AG04450 (cell line): ENCODE data around the gene TTLL9. TPM values are rescaled to one million over a fixed set of nuclear protein-coding genes. Genes with fewer than 3 reads are reported as not detected.

Experiments used
- CTCF ChIA-PET: fragments of 300-600, 350-600 bp; formaldehyde crosslinking; extraction: SDS; loops from one replicate; lab custom pipeline; 2022; ENCODE audit warnings: antibody characterized with exemption, inconsistent platforms; lab: Charles Lee
- POLR2A ChIA-PET: fragments of 350-600 bp; formaldehyde crosslinking; extraction: SDS; loops from one replicate; lab custom pipeline; 2021; ENCODE audit warnings: antibody characterized with exemption, inconsistent platforms; lab: Yijun Ruan, JAX
- DNase-seq: peaks from one replicate; pipeline ENCODE4 v3.0.0-alpha.2; 2011; ENCODE audit warnings: low read depth, low spot score
- H3K27ac ChIP-seq: one replicate; pipeline ENCODE4 v1.5.1; 2012; ENCODE audit warnings: low read depth, low read length, control low read depth
- H3K27me3 ChIP-seq: one replicate; pipeline ENCODE4 v1.6.0; 2012; ENCODE audit warnings: low read length; ENCODE audit not compliant: control insufficient read depth, insufficient read depth
- H3K4me3 ChIP-seq: 2 replicates; pipeline ENCODE4 v1.5.1; 2011; ENCODE audit warnings: mild to moderate bottlenecking, low read depth, low read length, control low read depth
- H3K9me3 ChIP-seq: 2 replicates; pipeline ENCODE4 v1.5.1; 2012; ENCODE audit warnings: low read length; ENCODE audit not compliant: control insufficient read depth, insufficient read depth
- polyA plus RNA-seq: library from polyadenylated mRNA; depleted of rRNA; stranded (reverse); fragments of >200 nt; gene quantifications from 2 replicates; pipeline ENCODE4 v1.2.3, GENCODE V29; 2011
- TF ChIP-seq, protein P1 (sequence below): IDR thresholded peaks from 2 replicates; pipeline ENCODE4 v1.5.1; 2011; ENCODE audit warnings: low read depth, low read length, control low read depth, inconsistent platforms

TTLL9 gene
- polyA plus RNA-seq, 1 experiment: not detected

DNA sequence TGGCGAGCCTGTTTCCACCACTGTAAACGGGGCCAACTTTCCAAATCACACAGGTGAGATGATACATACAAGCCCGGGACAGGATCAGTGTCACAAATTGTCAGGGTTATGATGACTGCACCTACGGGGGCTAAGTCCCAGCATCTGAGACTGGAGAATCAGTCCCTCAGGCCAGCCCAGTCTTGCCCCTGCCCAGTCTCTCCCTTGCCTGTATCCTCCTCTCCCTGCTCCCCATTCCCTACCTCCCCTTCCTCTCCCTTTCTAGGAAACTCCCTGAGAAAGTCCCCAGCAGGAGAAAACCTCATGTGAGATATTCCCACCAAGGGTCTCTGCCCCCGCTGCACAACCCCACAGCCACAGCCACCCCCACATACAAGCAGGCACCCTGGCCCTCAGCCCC lies 26.6 kb upstream of the TTLL9 start:
- POLR2A ChIA-PET: no interaction called here
- TF ChIP-seq, protein P1, sequence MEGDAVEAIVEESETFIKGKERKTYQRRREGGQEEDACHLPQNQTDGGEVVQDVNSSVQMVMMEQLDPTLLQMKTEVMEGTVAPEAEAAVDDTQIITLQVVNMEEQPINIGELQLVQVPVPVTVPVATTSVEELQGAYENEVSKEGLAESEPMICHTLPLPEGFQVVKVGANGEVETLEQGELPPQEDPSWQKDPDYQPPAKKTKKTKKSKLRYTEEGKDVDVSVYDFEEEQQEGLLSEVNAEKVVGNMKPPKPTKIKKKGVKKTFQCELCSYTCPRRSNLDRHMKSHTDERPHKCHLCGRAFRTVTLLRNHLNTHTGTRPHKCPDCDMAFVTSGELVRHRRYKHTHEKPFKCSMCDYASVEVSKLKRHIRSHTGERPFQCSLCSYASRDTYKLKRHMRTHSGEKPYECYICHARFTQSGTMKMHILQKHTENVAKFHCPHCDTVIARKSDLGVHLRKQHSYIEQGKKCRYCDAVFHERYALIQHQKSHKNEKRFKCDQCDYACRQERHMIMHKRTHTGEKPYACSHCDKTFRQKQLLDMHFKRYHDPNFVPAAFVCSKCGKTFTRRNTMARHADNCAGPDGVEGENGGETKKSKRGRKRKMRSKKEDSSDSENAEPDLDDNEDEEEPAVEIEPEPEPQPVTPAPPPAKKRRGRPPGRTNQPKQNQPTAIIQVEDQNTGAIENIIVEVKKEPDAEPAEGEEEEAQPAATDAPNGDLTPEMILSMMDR: no peak
- Histone ChIP-seq H3K27ac (no peak overlapping the region), H3K9me3 (no peaks in the 10 kb centered on the region), H3K27me3 (peaks cover 18% of the 10 kb centered on the region), H3K4me3 (no peak overlapping the region)
- DNase-seq: no peak
- CTCF ChIA-PET: interaction anchor here (0.7 kb wide), 1 partner anchor 9 kb away, joined by 3 read pairs; no protein-coding TSS in a partner anchor

GRCh38 chr20:31844737-31845299 lies 25.6 kb upstream of the TTLL9 start:
- no peak overlapping the region for H3K27ac ChIP-seq
- ChIA-PET CTCF (interaction anchor here (0.9 to 1.2 kb wide), 2 partner anchors 11 to 21 kb away, joined by 6 to 7 read pairs; no protein-coding TSS in a partner anchor), POLR2A (no interaction called here)
- peaks cover 28% of the 10 kb centered on the region for H3K27me3 ChIP-seq
- DNase-seq: no peak
- H3K9me3 ChIP-seq: no peaks in the 10 kb centered on the region
- TF ChIP-seq, protein P1: no peak
- H3K4me3 ChIP-seq: no peak overlapping the region

DNA sequence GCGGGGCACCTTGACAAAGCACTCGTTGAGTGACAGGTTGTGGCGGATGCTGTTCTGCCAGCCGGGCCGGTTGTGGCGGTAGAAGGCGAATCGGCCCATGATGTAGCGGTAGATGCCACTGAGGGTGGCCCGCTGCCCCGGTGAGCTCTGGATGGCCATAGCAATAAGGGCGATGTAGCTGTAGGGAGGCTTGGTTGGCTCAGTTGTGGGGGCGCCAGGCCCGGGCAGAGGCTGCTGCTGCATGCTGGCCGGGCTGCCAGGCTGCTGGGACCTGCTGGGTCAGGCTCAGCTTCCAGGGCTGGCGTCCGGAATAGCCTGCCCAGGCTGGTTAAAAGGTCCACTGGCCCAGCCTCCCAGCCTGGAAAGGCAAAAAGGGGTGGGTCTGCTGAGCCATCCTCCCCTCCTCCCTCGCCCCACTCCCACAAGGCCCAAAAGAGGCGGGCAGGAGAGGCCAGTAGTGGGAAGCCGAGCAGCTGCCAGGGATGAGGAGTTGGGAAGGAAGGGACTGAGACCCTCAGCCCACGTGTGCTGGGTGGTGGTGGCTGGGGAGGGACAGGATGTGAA lies 25.1 kb upstream of the TTLL9 start, which contains the start of gene FOXS1:
Gene FOXS1, minus strand, starts transcription at position 305 of the 564 bp plus-strand sequence. Its CDS starts 62 bp downstream, at position 243.
- CTCF ChIA-PET: interaction anchor here (0.9 to 2.3 kb wide), 4 partner anchors 10 to 22 kb away, joined by 6 to 18 read pairs (median 10); no protein-coding TSS in a partner anchor
- H3K4me3 ChIP-seq: no peak within 1 kb of the TSS
- TF ChIP-seq, protein P1: no peak

DNA sequence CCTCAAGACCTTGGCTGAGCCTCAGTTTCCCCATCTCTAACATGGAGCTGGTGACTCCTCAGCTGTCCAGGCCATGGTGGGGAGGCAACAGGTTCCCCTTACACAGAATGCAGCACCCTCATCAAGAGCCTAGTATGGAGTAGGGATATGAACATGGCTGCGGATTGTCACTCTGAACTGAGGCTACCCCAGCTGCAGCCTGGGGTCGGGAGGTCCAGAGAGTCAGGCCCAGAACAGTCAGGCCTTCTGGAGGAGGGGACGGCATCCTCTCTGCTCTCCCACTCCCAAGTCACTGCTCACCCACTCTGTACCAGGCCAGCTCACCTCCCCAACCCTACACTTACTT lies 23.7 kb upstream of the TTLL9 start:
- POLR2A ChIA-PET: no interaction called here
- Histone ChIP-seq H3K4me3 (no peak overlapping the region), H3K27ac (no peak overlapping the region), H3K27me3 (peaks cover 43% of the 10 kb centered on the region), H3K9me3 (no peaks in the 10 kb centered on the region)
- CTCF ChIA-PET: interaction anchor here (0.6 to 2.3 kb wide), 20 partner anchors 9 to 244 kb away, joined by 3 to 24 read pairs (median 4); partner anchors contain the start of gene MYLK2
- no peak for DNase-seq
- TF ChIP-seq, protein P1: no peak

More for the DNA sequence above, 25.1 kb upstream of the TTLL9 start, which contains the start of gene FOXS1:
- Histone ChIP-seq H3K27me3 (peaks cover 33% of the 10 kb centered on the region), H3K9me3 (no peaks in the 10 kb centered on the region), H3K27ac (no peak within 1 kb of the TSS)
- POLR2A ChIA-PET: no interaction called here
- DNase-seq: no peak
